ENCODE data around the gene ADGRL3.

Gene ADGRL3

DNA sequence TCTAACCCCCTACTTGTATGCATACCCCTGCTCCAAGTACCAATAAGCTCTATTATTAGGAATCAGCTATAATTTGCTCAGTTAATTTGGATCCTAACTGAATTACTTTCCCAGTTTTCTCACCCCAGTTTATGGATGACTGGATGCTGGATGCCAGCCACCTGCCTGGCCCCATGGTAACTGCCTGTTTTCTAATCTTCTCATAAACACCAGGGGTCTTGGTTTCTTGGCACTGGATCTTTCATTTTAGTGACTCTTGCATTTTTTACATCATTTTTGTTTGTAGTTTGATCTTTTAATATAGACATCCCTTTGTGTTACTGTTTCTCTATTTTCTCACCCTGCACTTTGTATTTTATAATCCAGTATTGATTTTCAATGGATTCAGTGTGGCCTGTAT is 246.8 kb downstream of the ADGRL3 start:
- DNase-seq: no peak
- no peaks in the 10 kb centered on the region for H3K27me3 ChIP-seq (replicated peaks; ENCODE audit: control insufficient read depth, insufficient read depth, low read length, poor library complexity, severe bottlenecking)
- no peaks in the 10 kb centered on the region for H3K9me3 ChIP-seq (ENCODE audit: control insufficient read depth, low read length)
- H3K4me1 ChIP-seq (ENCODE audit: control insufficient read depth, insufficient read depth, low read length, poor library complexity, severe bottlenecking): no peaks in the 10 kb centered on the region
- H3K4me3 ChIP-seq (ENCODE audit: insufficient read depth, low read depth, low read length, poor library complexity, severe bottlenecking): no peak overlapping the region
- H3K36me3 ChIP-seq (ENCODE audit: control insufficient read depth, insufficient read depth, low read length): no peaks in the 10 kb centered on the region
- H3K27ac ChIP-seq (ENCODE audit: insufficient read depth, low read length, poor library complexity, severe bottlenecking): no peak overlapping the region

DNA sequence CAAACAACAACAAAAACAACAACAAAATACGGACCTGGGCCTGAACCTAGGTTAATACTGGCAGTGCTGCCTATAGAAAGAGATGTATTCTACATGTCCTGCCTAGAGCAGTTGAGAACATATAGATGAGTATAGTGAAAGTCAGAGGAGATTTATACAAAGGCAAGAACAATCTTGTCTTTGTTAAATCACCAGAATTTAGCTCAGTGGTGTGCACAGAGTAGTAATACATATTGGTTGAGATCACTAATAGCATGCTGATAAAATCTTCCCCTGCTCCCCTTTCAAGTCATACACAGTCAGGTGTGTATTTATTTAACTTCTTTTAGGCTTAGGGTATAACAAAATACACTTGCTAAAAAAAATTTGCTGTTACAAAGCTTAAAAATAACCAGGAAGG is 247.8 kb downstream of the ADGRL3 start:
- no peak for DNase-seq
- no peaks in the 10 kb centered on the region for H3K27me3 ChIP-seq (replicated peaks; ENCODE audit: control insufficient read depth, insufficient read depth, low read length, poor library complexity, severe bottlenecking)
- H3K36me3 ChIP-seq (ENCODE audit: control insufficient read depth, insufficient read depth, low read length): no peaks in the 10 kb centered on the region
- no peaks in the 10 kb centered on the region for H3K4me1 ChIP-seq (ENCODE audit: control insufficient read depth, insufficient read depth, low read length, poor library complexity, severe bottlenecking)
- H3K9me3 ChIP-seq (ENCODE audit: control insufficient read depth, low read length): no peaks in the 10 kb centered on the region
- H3K4me3 ChIP-seq (ENCODE audit: insufficient read depth, low read depth, low read length, poor library complexity, severe bottlenecking): no peak overlapping the region
- no peak overlapping the region for H3K27ac ChIP-seq (ENCODE audit: insufficient read depth, low read length, poor library complexity, severe bottlenecking)

DNA sequence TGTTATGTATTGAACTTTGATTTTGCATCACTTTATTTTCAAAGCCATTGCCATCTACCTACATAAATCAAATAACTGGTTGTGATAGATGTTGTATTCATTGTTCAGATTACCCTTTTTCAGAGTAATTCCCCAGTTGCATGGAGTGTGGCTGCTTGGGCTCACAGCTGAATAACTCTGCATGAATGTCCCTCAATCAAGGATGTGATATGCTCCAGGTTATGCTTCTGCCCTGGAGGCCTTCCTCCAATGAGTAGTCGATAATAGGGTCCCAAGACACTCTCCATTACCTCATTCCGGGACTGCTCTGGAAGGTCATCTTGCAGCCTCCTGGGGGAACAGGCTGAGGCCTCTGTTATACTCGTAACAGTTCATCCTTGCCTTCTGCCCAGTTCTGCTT is 251.8 kb downstream of the ADGRL3 start:
- Histone ChIP-seq H3K4me3 (ENCODE audit: insufficient read depth, low read depth, low read length, poor library complexity, severe bottlenecking) (no peak overlapping the region), H3K4me1 (ENCODE audit: control insufficient read depth, insufficient read depth, low read length, poor library complexity, severe bottlenecking) (no peaks in the 10 kb centered on the region), H3K36me3 (ENCODE audit: control insufficient read depth, insufficient read depth, low read length) (no peaks in the 10 kb centered on the region), H3K9me3 (ENCODE audit: control insufficient read depth, low read length) (no peaks in the 10 kb centered on the region), H3K27ac (ENCODE audit: insufficient read depth, low read length, poor library complexity, severe bottlenecking) (no peak overlapping the region), H3K27me3 (replicated peaks; ENCODE audit: control insufficient read depth, insufficient read depth, low read length, poor library complexity, severe bottlenecking) (no peaks in the 10 kb centered on the region)
- DNase-seq: no peak

DNA sequence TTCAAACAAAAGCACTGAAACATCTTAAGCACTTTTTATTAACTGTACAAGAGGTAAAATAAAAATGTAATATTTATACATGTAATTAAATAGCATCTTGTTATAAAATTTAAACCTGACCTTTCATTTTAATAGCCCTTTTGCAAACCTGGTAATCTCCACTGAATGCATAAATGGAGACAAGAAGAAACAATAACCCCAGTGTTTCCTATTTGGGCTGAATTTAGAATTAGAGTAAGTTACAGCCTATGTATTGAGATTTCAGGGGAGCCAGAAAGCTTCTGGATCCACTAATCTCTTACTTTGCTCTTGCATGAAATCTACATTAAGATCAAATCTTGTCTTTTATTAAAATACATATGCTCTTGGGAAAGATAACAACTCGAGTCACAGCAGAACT is 261.8 kb downstream of the ADGRL3 start:
- peaks cover 5% of the 10 kb centered on the region for H3K9me3 ChIP-seq (ENCODE audit: control insufficient read depth, low read length)
- no peaks in the 10 kb centered on the region for H3K27me3 ChIP-seq (replicated peaks; ENCODE audit: control insufficient read depth, insufficient read depth, low read length, poor library complexity, severe bottlenecking)
- no peaks in the 10 kb centered on the region for H3K4me1 ChIP-seq (ENCODE audit: control insufficient read depth, insufficient read depth, low read length, poor library complexity, severe bottlenecking)
- H3K4me3 ChIP-seq (ENCODE audit: insufficient read depth, low read depth, low read length, poor library complexity, severe bottlenecking): no peak overlapping the region
- H3K36me3 ChIP-seq (ENCODE audit: control insufficient read depth, insufficient read depth, low read length): no peaks in the 10 kb centered on the region
- H3K27ac ChIP-seq (ENCODE audit: insufficient read depth, low read length, poor library complexity, severe bottlenecking): no peak overlapping the region
- no peak for DNase-seq

DNA sequence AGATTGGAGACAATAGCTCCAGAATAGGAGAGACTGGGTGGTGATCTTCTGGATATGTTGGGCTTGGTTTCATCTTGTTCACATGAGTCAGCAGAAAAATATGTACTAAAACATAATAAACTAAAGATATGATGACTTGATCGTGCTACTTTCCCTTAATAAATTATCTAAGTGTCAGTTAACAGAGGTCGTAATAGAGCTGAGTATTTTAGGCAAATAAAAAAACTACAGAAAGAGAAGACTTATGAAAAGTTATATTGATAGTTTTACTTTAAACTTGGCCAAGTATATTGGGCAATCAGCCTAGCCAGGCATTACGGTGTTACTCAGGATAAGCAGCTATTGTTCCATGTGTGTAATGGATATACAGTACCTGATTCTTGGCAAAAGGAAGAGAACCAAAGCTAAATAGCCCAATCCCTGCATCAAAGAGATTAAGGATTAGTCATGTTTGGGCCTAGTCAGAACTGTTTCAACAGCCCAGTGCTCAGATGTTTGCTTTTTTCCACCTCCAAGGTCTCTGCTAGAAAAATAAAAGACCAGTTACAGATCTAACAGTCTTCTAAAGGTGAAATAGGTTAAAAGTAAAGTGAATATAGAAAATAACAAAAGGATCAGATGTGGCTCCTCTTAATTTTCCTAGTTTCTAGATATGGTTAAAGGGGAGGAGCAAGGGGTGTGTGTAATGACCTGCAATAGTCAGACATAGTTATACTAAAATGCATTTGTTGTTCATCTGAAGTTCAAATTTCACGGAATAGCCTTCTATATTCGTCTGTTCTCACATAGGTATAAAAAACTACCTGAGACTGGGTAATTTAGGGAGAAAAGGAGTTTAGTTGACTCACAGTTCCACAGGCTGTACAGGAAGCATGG is 262.6 kb downstream of the ADGRL3 start:
- Histone ChIP-seq H3K4me3 (ENCODE audit: insufficient read depth, low read depth, low read length, poor library complexity, severe bottlenecking) (no peak overlapping the region), H3K9me3 (ENCODE audit: control insufficient read depth, low read length) (peaks cover 5% of the 10 kb centered on the region), H3K36me3 (ENCODE audit: control insufficient read depth, insufficient read depth, low read length) (no peaks in the 10 kb centered on the region), H3K4me1 (ENCODE audit: control insufficient read depth, insufficient read depth, low read length, poor library complexity, severe bottlenecking) (no peaks in the 10 kb centered on the region), H3K27me3 (replicated peaks; ENCODE audit: control insufficient read depth, insufficient read depth, low read length, poor library complexity, severe bottlenecking) (no peaks in the 10 kb centered on the region), H3K27ac (ENCODE audit: insufficient read depth, low read length, poor library complexity, severe bottlenecking) (no peak overlapping the region)
- DNase-seq: no peak

DNA sequence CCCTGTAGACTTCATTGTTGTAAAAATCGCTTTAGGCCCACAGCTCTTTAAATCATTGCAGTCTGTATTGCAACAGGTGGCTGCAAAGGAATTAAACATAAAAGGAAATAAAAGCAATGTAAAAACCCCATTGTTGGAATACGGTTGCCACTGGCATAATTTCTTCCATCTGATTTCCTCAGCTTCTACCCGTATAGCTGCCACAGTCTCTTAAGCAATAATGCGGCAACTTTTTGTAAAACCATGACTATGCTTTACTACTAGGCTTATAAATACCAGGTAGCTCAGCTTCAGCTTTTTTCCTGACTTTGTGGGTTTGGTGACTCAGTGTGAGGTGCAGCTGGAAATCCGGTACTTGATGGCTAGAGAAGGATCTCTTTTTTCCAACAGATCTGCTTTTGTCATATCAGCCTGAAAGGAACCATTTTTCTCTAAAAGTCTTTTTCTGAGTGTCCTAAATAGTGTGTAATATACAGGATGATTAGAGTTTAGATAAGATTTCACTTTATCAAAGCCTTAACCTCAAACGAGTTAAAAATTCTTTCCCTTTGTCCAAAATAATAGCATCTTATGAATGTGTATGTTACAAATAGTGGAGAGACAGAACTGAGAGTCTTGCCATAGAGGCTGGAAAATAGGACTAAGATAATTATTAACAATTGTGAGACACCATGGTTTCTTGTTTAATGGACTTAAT is 268.0 kb downstream of the ADGRL3 start:
- Histone ChIP-seq H3K27ac (ENCODE audit: insufficient read depth, low read length, poor library complexity, severe bottlenecking) (no peak overlapping the region), H3K9me3 (ENCODE audit: control insufficient read depth, low read length) (no peaks in the 10 kb centered on the region)
- no peak for DNase-seq

DNA sequence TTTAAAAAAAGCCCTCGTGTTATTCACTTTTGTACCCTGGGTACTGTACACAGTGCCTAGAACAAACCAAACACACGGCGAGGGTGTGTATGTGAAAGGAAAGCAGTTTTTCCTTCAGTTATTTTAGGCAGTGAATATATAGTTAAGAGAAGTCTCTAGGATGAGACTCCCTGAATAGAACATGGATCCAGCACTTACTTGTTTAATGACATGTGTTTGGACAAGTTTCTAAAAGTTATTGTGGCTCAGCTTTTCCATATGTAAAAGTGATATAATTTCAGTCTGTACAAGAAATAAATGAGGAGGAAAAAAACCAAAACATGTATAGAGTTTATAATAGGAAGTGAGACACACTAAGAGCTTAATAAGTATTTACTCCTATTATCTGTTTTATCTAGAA is 273.2 kb downstream of the ADGRL3 start:
- Histone ChIP-seq H3K27ac (ENCODE audit: insufficient read depth, low read length, poor library complexity, severe bottlenecking) (no peak overlapping the region), H3K4me1 (ENCODE audit: control insufficient read depth, insufficient read depth, low read length, poor library complexity, severe bottlenecking) (no peaks in the 10 kb centered on the region), H3K36me3 (ENCODE audit: control insufficient read depth, insufficient read depth, low read length) (no peaks in the 10 kb centered on the region)

More for the DNA sequence above, 268.0 kb downstream of the ADGRL3 start:
- H3K4me1 ChIP-seq (ENCODE audit: control insufficient read depth, insufficient read depth, low read length, poor library complexity, severe bottlenecking): no peaks in the 10 kb centered on the region
- no peak overlapping the region for H3K4me3 ChIP-seq (ENCODE audit: insufficient read depth, low read depth, low read length, poor library complexity, severe bottlenecking)
- no peaks in the 10 kb centered on the region for H3K36me3 ChIP-seq (ENCODE audit: control insufficient read depth, insufficient read depth, low read length)
- no peaks in the 10 kb centered on the region for H3K27me3 ChIP-seq (replicated peaks; ENCODE audit: control insufficient read depth, insufficient read depth, low read length, poor library complexity, severe bottlenecking)

DNA sequence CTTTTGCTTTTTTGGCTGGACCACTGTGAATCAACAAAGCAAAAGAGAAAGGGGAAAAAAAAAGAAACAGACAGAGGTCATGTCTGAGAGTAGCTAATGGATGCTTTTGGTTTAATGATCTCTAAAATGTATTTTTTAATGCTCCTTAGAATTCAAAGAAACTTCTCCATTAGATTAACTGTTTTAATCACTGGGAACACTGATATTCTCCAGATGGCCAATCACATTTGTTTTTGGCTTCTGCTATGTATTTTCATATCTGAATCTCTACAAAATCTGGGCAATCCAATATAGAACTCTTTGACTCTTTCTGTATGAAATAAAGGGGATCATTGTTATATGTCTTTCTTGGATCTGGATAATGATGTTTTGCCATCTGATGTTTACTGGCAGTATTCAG is 278.2 kb downstream of the ADGRL3 start:
- no peaks in the 10 kb centered on the region for H3K36me3 ChIP-seq (ENCODE audit: control insufficient read depth, insufficient read depth, low read length)
- no peak overlapping the region for H3K4me3 ChIP-seq (ENCODE audit: insufficient read depth, low read depth, low read length, poor library complexity, severe bottlenecking)
- H3K27me3 ChIP-seq (replicated peaks; ENCODE audit: control insufficient read depth, insufficient read depth, low read length, poor library complexity, severe bottlenecking): no peaks in the 10 kb centered on the region
- no peak overlapping the region for H3K27ac ChIP-seq (ENCODE audit: insufficient read depth, low read length, poor library complexity, severe bottlenecking)
- no peaks in the 10 kb centered on the region for H3K9me3 ChIP-seq (ENCODE audit: control insufficient read depth, low read length)
- DNase-seq: no peak
- no peaks in the 10 kb centered on the region for H3K4me1 ChIP-seq (ENCODE audit: control insufficient read depth, insufficient read depth, low read length, poor library complexity, severe bottlenecking)

More for the DNA sequence above, 273.2 kb downstream of the ADGRL3 start:
- DNase-seq: no peak
- no peak overlapping the region for H3K4me3 ChIP-seq (ENCODE audit: insufficient read depth, low read depth, low read length, poor library complexity, severe bottlenecking)
- no peaks in the 10 kb centered on the region for H3K9me3 ChIP-seq (ENCODE audit: control insufficient read depth, low read length)
- no peaks in the 10 kb centered on the region for H3K27me3 ChIP-seq (replicated peaks; ENCODE audit: control insufficient read depth, insufficient read depth, low read length, poor library complexity, severe bottlenecking)

DNA sequence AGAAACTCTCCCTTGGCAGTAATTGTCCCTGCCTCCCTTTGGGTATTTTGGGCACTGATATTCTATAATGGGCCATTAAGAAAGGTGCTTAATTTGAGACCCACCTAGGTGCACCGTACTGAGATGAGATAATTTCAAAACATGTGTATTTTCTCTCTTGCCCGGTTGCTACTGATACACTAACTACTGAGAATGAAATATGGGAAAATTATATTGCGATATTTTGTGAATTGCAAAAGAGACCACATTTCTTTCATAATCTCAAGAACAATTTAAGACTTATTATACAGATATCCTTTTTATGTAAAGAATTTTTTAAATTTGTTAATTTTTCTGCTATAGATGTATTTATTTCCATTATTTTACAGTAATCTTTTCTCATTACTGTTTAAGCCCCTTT is 284.9 kb downstream of the ADGRL3 start:
- no peaks in the 10 kb centered on the region for H3K27me3 ChIP-seq (replicated peaks; ENCODE audit: control insufficient read depth, insufficient read depth, low read length, poor library complexity, severe bottlenecking)
- H3K4me1 ChIP-seq (ENCODE audit: control insufficient read depth, insufficient read depth, low read length, poor library complexity, severe bottlenecking): no peaks in the 10 kb centered on the region
- no peaks in the 10 kb centered on the region for H3K36me3 ChIP-seq (ENCODE audit: control insufficient read depth, insufficient read depth, low read length)
- no peaks in the 10 kb centered on the region for H3K9me3 ChIP-seq (ENCODE audit: control insufficient read depth, low read length)
- H3K27ac ChIP-seq (ENCODE audit: insufficient read depth, low read length, poor library complexity, severe bottlenecking): no peak overlapping the region
- no peak for DNase-seq
- no peak overlapping the region for H3K4me3 ChIP-seq (ENCODE audit: insufficient read depth, low read depth, low read length, poor library complexity, severe bottlenecking)

DNA sequence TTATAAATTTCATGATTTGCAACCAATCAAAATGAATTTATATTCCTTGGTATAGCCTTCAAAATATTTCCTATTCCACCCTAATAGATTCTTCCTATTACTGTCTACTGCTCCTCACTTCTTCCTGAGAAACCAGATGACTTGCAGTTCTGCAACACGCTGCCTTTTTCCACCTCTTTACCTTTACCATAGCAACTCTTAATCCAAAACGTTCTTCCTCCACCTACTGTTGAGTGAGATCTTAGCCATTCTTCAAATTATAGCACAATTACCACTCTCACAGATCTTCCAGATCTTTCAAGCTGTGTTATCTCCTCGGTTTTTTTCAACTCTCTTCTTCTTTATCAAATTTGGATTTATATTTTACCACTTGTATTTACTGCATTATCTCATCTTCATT is 289.8 kb downstream of the ADGRL3 start:
- Histone ChIP-seq H3K36me3 (ENCODE audit: control insufficient read depth, insufficient read depth, low read length) (no peaks in the 10 kb centered on the region), H3K4me3 (ENCODE audit: insufficient read depth, low read depth, low read length, poor library complexity, severe bottlenecking) (no peak overlapping the region), H3K9me3 (ENCODE audit: control insufficient read depth, low read length) (no peaks in the 10 kb centered on the region), H3K27ac (ENCODE audit: insufficient read depth, low read length, poor library complexity, severe bottlenecking) (no peak overlapping the region), H3K27me3 (replicated peaks; ENCODE audit: control insufficient read depth, insufficient read depth, low read length, poor library complexity, severe bottlenecking) (no peaks in the 10 kb centered on the region), H3K4me1 (ENCODE audit: control insufficient read depth, insufficient read depth, low read length, poor library complexity, severe bottlenecking) (no peaks in the 10 kb centered on the region)
- DNase-seq: no peak
